ENCODE measurements around the gene INO80.
"Not testable (repeated sequence)": the region's sequence is repeated elsewhere in the genome, so short reads cannot be mapped to it uniquely, and the experiment has no call there.

The INO80 gene

GRCh38 chr15:40992241-40992741, 123.8 kb downstream of the INO80 start:
- DNase-seq = no peak

- DNase-seq = no peak
Measured at GRCh38 chr15:40991355-40991754, 124.7 kb downstream of the INO80 start.

GRCh38 chr15:40990789-40991188, 125.3 kb downstream of the INO80 start:
- no peak for DNase-seq

GRCh38 chr15:40990080-40990479, 126.0 kb downstream of the INO80 start:
- no peak for DNase-seq

- DNase-seq = no peak
Measured at GRCh38 chr15:40988156-40988555, 127.9 kb downstream of the INO80 start.

- DNase-seq = no peak
Measured at GRCh38 chr15:40986820-40987219, 129.3 kb downstream of the INO80 start.

GRCh38 chr15:40985541-40986330, 130.3 kb downstream of the INO80 start:
- DNase-seq = no peak

GRCh38 chr15:40984964-40985363, 131.1 kb downstream of the INO80 start:
- no peak for DNase-seq

GRCh38 chr15:40984406-40984805, 131.7 kb downstream of the INO80 start:
- DNase-seq = no peak

GRCh38 chr15:40982855-40983254, 133.2 kb downstream of the INO80 start:
- no peak for DNase-seq

- no peak for DNase-seq
Measured at GRCh38 chr15:40981186-40981585, 134.9 kb downstream of the INO80 start.

GRCh38 chr15:40978562-40978961, 137.5 kb downstream of the INO80 start:
- no peak for DNase-seq

GRCh38 chr15:40978141-40978540, 137.9 kb downstream of the INO80 start:
- no peak for DNase-seq

GRCh38 chr15:40976819-40977218, 139.3 kb downstream of the INO80 start:
- no peak for DNase-seq

- DNase-seq = no peak
Measured at GRCh38 chr15:40974879-40975278, 141.2 kb downstream of the INO80 start.

GRCh38 chr15:40969363-40969762, 146.7 kb downstream of the INO80 start:
- no peak for DNase-seq

GRCh38 chr15:40968290-40969085, 147.6 kb downstream of the INO80 start:
- DNase-seq = no peak

GRCh38 chr15:40964634-40965033, 151.4 kb downstream of the INO80 start:
- DNase-seq = no peak

- DNase-seq = no peak
Measured at GRCh38 chr15:40964006-40964405, 152.1 kb downstream of the INO80 start.

- DNase-seq = no peak
Measured at GRCh38 chr15:40963201-40963600, 152.9 kb downstream of the INO80 start.

GRCh38 chr15:40962317-40962716, 153.8 kb downstream of the INO80 start:
- DNase-seq = not testable (repeated sequence)

- not testable (repeated sequence) for DNase-seq
Measured at GRCh38 chr15:40961740-40962139, 154.3 kb downstream of the INO80 start.

- no peak for DNase-seq
Measured at GRCh38 chr15:40960925-40961324, 155.2 kb downstream of the INO80 start.
